ENCODE measurements around the gene CMTM6. TPM values are rescaled to one million over a fixed set of nuclear protein-coding genes. Genes with fewer than 3 reads are reported as not detected.

The CMTM6 gene
- polyA plus RNA-seq, 3 donors, result 10.0 to 21.3 (median 19.0) TPM

GRCh38 chr3:32435911-32436815, 66.5 kb downstream of the CMTM6 start:
- H3K27ac ChIP-seq (ENCODE audit: low read depth, low read length), result no peak overlapping the region
- WGBS, 3 donors, result 76 to 89% (median 83%) methylated on average over 4 of the region's 4 CpGs

DNA sequence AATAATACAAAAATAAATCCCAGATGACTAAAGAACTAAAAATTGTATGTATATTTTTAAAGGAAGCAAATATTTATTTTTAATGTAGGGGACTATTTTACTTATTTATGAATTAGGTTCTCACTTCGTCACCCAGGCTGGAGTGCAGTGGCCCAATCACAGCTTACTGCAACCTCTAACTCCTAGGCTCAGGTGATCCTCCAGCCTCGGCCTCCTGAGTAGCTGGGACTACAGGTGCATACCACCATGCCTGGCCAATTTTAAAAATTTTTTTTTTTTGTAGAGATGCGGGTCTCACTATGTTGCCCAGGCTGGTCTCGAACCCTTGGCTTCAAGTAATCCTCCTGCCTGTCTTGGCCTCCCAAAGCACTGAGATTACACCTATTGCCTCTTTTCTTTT, 68.4 kb downstream of the CMTM6 start:
- no peak overlapping the region for H3K27ac ChIP-seq (ENCODE audit: low read depth, low read length)
- WGBS, 3 donors, result 95 to 99% (median 96%) methylated on average over 4 of the region's 4 CpGs

DNA sequence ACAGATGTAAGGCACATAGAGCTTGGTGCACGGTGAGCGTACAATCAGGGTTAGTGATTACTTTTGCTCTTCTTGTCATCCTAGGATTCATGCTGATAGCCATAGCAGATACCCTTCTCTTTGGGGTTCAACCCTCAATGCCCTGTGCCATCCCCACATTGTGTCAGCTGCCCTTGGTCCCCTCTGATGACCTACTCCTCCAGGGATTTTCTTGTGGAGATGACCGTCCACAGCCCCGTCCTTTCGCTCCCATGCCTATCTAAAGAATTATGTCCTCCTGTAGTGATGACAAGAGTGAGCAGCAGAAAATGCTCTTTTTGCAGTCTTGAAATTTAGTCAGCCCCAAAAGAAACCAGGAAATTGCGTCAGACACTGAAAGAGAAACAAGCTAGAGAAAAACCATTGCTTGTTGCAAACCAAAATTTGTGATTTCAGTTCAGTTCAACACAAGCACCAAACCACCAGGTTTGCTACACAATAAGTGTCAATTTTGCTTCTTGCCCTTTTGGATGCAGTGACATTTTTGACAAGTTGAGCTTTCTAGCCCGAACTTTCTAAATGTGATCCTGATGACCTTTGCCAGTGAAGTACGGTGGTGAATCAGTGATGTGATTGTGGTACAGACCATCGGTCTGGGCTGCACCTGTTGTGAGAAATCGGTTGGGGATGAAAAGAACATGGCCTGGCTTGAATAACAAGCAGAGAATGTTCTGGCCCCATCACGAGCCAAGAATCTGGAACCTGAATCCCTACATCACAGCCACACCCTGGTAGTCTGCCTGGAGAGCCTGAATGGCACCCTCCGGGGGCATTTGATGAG, 69.7 kb downstream of the CMTM6 start:
- no peak overlapping the region for H3K27ac ChIP-seq (ENCODE audit: low read depth, low read length)
- 75 to 89% (median 82%) methylated on average over 12 of the region's 12 CpGs for WGBS, 3 donors

- H3K27ac ChIP-seq (ENCODE audit: low read depth, low read length), result no peak overlapping the region
- WGBS, 3 donors, result 90 to 95% (median 95%) methylated on average over 6 of the region's 6 CpGs
Measured at GRCh38 chr3:32432045-32432710, 70.5 kb downstream of the CMTM6 start.

DNA sequence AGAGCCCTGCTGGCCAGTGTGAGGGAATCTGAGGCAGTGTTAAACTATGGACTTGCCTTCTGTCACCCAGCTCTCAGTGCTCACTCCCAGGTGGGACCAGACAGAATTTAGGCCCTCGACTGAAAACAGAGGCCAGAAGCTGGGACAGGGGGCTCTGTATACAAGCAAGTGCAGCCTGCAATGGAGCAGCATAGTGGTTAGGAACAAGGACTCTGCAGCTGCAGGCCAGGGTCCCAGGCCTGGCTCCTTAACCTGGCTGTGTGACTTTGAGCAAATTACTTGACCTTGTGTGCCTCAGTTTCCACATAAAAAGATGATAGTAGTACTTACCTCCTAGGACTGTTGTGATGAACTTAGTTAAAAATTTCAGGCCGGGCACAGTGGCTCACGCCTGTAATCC, 71.2 kb downstream of the CMTM6 start:
- WGBS, 3 donors, result 90 to 100% (median 97%) methylated on average over 3 of the region's 3 CpGs
- H3K27ac ChIP-seq (ENCODE audit: low read depth, low read length), result no peak overlapping the region

Other genes starting within 250 kb of the CMTM6 start
- gene CMTM7, start 111.0 kb downstream of the CMTM6 start, polyA plus RNA-seq, result 10 to 100 TPM in 2 of 3 donors, 1 to 10 TPM in 1; 8.7 to 19.2 (median 14.7) TPM
- gene DYNC1LI1, start 68.0 kb upstream of the CMTM6 start, polyA plus RNA-seq, result 10 to 100 TPM in 2 of 3 donors, 1 to 10 TPM in 1; 9.5 to 21.7 (median 19.6) TPM
- gene CNOT10, start 182.3 kb upstream of the CMTM6 start, polyA plus RNA-seq, result 10 to 100 TPM in 2 of 3 donors, 1 to 10 TPM in 1; 9.5 to 14.5 (median 10.6) TPM